ENCODE data around the gene PNPO. TPM values are rescaled to one million over a fixed set of nuclear protein-coding genes. Genes with fewer than 3 reads are reported as not detected.

PNPO gene
- total and polyA plus RNA-seq, 2 of the 13 experiments (the other 11 are each of a cell fraction or from before 2014, with no cell fraction given), result 47.9 to 63.3 TPM

DNA sequence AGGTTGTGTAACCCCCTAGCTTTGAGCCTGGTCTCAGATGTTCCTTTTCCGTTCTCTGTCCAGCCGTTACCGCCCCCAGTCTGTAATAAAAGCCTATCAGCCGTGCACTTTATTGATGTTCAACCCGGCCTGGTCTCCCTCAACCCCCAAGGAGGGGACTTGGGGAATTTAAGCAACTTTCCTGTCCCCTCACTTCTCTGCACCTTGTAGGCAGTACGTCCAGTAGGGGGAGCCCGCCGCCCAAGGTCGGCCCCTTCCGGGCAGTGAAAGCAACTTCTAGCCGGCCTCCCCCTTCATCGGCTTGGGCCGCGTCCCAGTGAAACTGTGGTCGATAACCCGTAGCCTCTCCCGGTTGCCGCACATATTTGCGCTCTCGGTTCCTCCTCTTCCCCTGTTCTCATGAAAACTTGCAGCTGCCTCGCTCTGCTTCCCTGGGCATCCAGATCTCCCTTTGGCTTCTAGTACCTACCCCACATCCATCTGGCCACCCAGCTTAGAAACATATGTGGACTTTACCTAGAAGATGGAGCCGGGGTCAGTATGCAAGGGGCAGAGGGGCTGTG, 7.9 kb downstream of the PNPO start (continued):
- TF ChIP-seq, protein P1, sequence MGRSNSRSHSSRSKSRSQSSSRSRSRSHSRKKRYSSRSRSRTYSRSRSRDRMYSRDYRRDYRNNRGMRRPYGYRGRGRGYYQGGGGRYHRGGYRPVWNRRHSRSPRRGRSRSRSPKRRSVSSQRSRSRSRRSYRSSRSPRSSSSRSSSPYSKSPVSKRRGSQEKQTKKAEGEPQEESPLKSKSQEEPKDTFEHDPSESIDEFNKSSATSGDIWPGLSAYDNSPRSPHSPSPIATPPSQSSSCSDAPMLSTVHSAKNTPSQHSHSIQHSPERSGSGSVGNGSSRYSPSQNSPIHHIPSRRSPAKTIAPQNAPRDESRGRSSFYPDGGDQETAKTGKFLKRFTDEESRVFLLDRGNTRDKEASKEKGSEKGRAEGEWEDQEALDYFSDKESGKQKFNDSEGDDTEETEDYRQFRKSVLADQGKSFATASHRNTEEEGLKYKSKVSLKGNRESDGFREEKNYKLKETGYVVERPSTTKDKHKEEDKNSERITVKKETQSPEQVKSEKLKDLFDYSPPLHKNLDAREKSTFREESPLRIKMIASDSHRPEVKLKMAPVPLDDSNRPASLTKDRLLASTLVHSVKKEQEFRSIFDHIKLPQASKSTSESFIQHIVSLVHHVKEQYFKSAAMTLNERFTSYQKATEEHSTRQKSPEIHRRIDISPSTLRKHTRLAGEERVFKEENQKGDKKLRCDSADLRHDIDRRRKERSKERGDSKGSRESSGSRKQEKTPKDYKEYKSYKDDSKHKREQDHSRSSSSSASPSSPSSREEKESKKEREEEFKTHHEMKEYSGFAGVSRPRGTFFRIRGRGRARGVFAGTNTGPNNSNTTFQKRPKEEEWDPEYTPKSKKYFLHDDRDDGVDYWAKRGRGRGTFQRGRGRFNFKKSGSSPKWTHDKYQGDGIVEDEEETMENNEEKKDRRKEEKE (IDR thresholded peaks at IDR 0.05), result no peak
- TF ChIP-seq GATAD2A (CRISPR knock-in tag; IDR thresholded peaks at IDR 0.05) (peak; percentile 67; the same call in 1 of the 2 replicates), RBFOX2 (IDR thresholded peaks at IDR 0.05; ENCODE audit: low read depth, low read length) (0 out of 2 replicates have a peak, but pooled peaks have one; percentile 12), ZNF790 (CRISPR knock-in tag; IDR thresholded peaks at IDR 0.05; ENCODE audit: borderline replicate concordance) (no peak), ZNF24 (IDR thresholded peaks at IDR 0.05) (peak; percentile 37; the same call in 1 of the 2 replicates), ZNF552 (CRISPR knock-in tag; IDR thresholded peaks at IDR 0.05; ENCODE audit: borderline replicate concordance) (no peak), RAD21 (CRISPR knock-in tag; IDR thresholded peaks at IDR 0.05) (peak; percentile 97), HES4 (CRISPR knock-in tag; IDR thresholded peaks at IDR 0.05; ENCODE audit: borderline replicate concordance) (no peak; the same call in 1 of the 2 replicates), HNRNPLL (IDR thresholded peaks at IDR 0.05; ENCODE audit: low read depth, low read length, poor library complexity, severe bottlenecking) (peak; percentile 59), ZNF224 (CRISPR knock-in tag; IDR thresholded peaks at IDR 0.05) (no peak), ZC3H13 (CRISPR knock-in tag; IDR thresholded peaks at IDR 0.05) (no peak)
- TF ChIP-seq, protein P2, sequence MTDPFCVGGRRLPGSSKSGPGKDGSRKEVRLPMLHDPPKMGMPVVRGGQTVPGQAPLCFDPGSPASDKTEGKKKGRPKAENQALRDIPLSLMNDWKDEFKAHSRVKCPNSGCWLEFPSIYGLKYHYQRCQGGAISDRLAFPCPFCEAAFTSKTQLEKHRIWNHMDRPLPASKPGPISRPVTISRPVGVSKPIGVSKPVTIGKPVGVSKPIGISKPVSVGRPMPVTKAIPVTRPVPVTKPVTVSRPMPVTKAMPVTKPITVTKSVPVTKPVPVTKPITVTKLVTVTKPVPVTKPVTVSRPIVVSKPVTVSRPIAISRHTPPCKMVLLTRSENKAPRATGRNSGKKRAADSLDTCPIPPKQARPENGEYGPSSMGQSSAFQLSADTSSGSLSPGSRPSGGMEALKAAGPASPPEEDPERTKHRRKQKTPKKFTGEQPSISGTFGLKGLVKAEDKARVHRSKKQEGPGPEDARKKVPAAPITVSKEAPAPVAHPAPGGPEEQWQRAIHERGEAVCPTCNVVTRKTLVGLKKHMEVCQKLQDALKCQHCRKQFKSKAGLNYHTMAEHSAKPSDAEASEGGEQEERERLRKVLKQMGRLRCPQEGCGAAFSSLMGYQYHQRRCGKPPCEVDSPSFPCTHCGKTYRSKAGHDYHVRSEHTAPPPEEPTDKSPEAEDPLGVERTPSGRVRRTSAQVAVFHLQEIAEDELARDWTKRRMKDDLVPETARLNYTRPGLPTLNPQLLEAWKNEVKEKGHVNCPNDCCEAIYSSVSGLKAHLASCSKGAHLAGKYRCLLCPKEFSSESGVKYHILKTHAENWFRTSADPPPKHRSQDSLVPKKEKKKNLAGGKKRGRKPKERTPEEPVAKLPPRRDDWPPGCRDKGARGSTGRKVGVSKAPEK (CRISPR knock-in tag; IDR thresholded peaks at IDR 0.05; ENCODE audit: borderline replicate concordance), result no peak
- TF ChIP-seq, protein P3, sequence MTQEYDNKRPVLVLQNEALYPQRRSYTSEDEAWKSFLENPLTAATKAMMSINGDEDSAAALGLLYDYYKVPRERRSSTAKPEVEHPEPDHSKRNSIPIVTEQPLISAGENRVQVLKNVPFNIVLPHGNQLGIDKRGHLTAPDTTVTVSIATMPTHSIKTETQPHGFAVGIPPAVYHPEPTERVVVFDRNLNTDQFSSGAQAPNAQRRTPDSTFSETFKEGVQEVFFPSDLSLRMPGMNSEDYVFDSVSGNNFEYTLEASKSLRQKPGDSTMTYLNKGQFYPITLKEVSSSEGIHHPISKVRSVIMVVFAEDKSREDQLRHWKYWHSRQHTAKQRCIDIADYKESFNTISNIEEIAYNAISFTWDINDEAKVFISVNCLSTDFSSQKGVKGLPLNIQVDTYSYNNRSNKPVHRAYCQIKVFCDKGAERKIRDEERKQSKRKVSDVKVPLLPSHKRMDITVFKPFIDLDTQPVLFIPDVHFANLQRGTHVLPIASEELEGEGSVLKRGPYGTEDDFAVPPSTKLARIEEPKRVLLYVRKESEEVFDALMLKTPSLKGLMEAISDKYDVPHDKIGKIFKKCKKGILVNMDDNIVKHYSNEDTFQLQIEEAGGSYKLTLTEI (CRISPR knock-in tag; conservative IDR thresholded peaks at IDR 0.05), result no peak
